Karpas-422 (cell line): ENCODE results near the gene CCBE1. TPM values are rescaled to one million over a fixed set of nuclear protein-coding genes. Genes with fewer than 3 reads are reported as not detected.

Experiments used
- DNase-seq: peaks from one replicate; pipeline ENCODE4 v3.0.0-alpha.2; 2015
- H2AFZ ChIP-seq: fragments of 200-600 bp; sonication (generic); 2 replicates; pipeline ENCODE4 v1.6.1; 2014; ENCODE audit warnings: antibody characterized with exemption, low read length, mixed read lengths
- H3K27ac ChIP-seq: fragments of 200-600 bp; sonication (generic); 2 replicates; pipeline ENCODE4 v1.5.1; 2014; ENCODE audit warnings: mild to moderate bottlenecking, low read length, moderate library complexity
- H3K27me3 ChIP-seq: fragments of 200-600 bp; sonication (generic); 2 replicates; pipeline ENCODE4 v1.6.1; 2014; ENCODE audit warnings: low read length, mixed read lengths
- H3K36me3 ChIP-seq: fragments of 200-600 bp; sonication (generic); 2 replicates; pipeline ENCODE4 v1.6.1; 2014; ENCODE audit warnings: low read length, mixed read lengths; ENCODE audit not compliant: insufficient read depth
- H3K4me1 ChIP-seq: fragments of 200-600 bp; sonication (generic); 2 replicates; pipeline ENCODE4 v1.6.1; 2014; ENCODE audit warnings: mild to moderate bottlenecking, low read length, mixed read lengths
- H3K4me2 ChIP-seq: fragments of 200-600 bp; sonication (generic); 2 replicates; pipeline ENCODE4 v1.6.1; 2014; ENCODE audit warnings: low read length, low read depth, mild to moderate bottlenecking; ENCODE audit not compliant: poor library complexity, severe bottlenecking
- H3K4me3 ChIP-seq: fragments of 200-600 bp; sonication (generic); 2 replicates; pipeline ENCODE4 v1.5.1; 2014; ENCODE audit warnings: mild to moderate bottlenecking, antibody characterized with exemption, low read length, mixed read lengths
- H3K79me2 ChIP-seq: fragments of 200-600 bp; sonication (generic); 2 replicates; pipeline ENCODE4 v1.6.1; 2014; ENCODE audit warnings: mild to moderate bottlenecking, low read length, mixed read lengths
- H3K9ac ChIP-seq: fragments of 200-600 bp; sonication (generic); 2 replicates; pipeline ENCODE4 v1.6.0; 2014; ENCODE audit warnings: low read length
- H3K9me2 ChIP-seq: fragments of 200-600 bp; sonication (generic), shearing (Covaris generic); replicated peaks from 2 replicates; pipeline ENCODE4 v1.6.0; 2014; ENCODE audit warnings: mild to moderate bottlenecking, low read length, moderate library complexity; ENCODE audit not compliant: insufficient read depth
- H3K9me3 ChIP-seq: fragments of 300-700, 200-600 bp; sonication (generic); 2 replicates; pipeline ENCODE4 v1.6.1; 2014; ENCODE audit warnings: low read length, mixed read lengths
- H4K20me1 ChIP-seq: fragments of 200-600 bp; sonication (generic); 2 replicates; pipeline ENCODE4 v1.6.1; 2014; ENCODE audit warnings: mild to moderate bottlenecking, antibody characterized with exemption, low read length, low read depth; ENCODE audit not compliant: insufficient read depth
- total RNA-seq: library from RNA; depleted of rRNA; stranded (reverse); fragments of >200 nt; shearing (Covaris generic); gene quantifications from 2 replicates; pipeline ENCODE4 v1.2.3, GENCODE V29; 2014; ENCODE audit warnings: low replicate concordance; rRNA removed

Gene CCBE1
- total RNA-seq, 1 experiment from 2014 or later = not detected

- Histone ChIP-seq H4K20me1 (no peaks in the 10 kb centered on the region), H3K27me3 (no peaks in the 10 kb centered on the region), H3K9me2 (no peaks in the 10 kb centered on the region), H3K9me3 (no peaks in the 10 kb centered on the region), H3K27ac (no peak overlapping the region), H3K9ac (no peak overlapping the region), H2AFZ (no peak overlapping the region), H3K36me3 (no peaks in the 10 kb centered on the region), H3K4me1 (no peaks in the 10 kb centered on the region), H3K4me2 (no peak overlapping the region), H3K4me3 (no peak overlapping the region), H3K79me2 (no peaks in the 10 kb centered on the region)
- no peak for DNase-seq
Observed at GRCh38 chr18:59387687-59388565, 309.3 kb downstream of the CCBE1 start.

GRCh38 chr18:59386909-59387686, 310.1 kb downstream of the CCBE1 start:
- Histone ChIP-seq H3K79me2 (no peaks in the 10 kb centered on the region), H4K20me1 (no peaks in the 10 kb centered on the region), H3K27ac (no peak overlapping the region), H3K9me3 (no peaks in the 10 kb centered on the region), H2AFZ (no peak overlapping the region), H3K4me1 (no peaks in the 10 kb centered on the region), H3K4me3 (no peak overlapping the region), H3K27me3 (no peaks in the 10 kb centered on the region), H3K4me2 (no peak overlapping the region), H3K9me2 (no peaks in the 10 kb centered on the region), H3K36me3 (no peaks in the 10 kb centered on the region), H3K9ac (no peak overlapping the region)
- no peak for DNase-seq

GRCh38 chr18:59385191-59385590, 312.0 kb downstream of the CCBE1 start:
- Histone ChIP-seq H3K9me3 (no peaks in the 10 kb centered on the region), H4K20me1 (no peaks in the 10 kb centered on the region), H3K36me3 (no peaks in the 10 kb centered on the region), H3K9ac (no peak overlapping the region), H2AFZ (no peak overlapping the region), H3K79me2 (no peaks in the 10 kb centered on the region), H3K27me3 (no peaks in the 10 kb centered on the region), H3K4me1 (no peaks in the 10 kb centered on the region), H3K4me3 (no peak overlapping the region), H3K27ac (no peak overlapping the region), H3K4me2 (no peak overlapping the region), H3K9me2 (no peaks in the 10 kb centered on the region)
- DNase-seq = no peak

- H4K20me1 ChIP-seq = no peaks in the 10 kb centered on the region
Observed at GRCh38 chr18:59383851-59384250, 313.4 kb downstream of the CCBE1 start.

GRCh38 chr18:59382383-59382782, 314.8 kb downstream of the CCBE1 start:
- no peak overlapping the region for H3K27ac ChIP-seq
- no peak overlapping the region for H3K9ac ChIP-seq
- DNase-seq = no peak
- no peaks in the 10 kb centered on the region for H3K27me3 ChIP-seq
- H3K36me3 ChIP-seq = no peaks in the 10 kb centered on the region
- H3K4me3 ChIP-seq = no peak overlapping the region
- H4K20me1 ChIP-seq = no peaks in the 10 kb centered on the region
- no peaks in the 10 kb centered on the region for H3K79me2 ChIP-seq
- H2AFZ ChIP-seq = no peak overlapping the region
- no peaks in the 10 kb centered on the region for H3K9me3 ChIP-seq
- H3K4me1 ChIP-seq = no peaks in the 10 kb centered on the region
- no peak overlapping the region for H3K4me2 ChIP-seq
- no peaks in the 10 kb centered on the region for H3K9me2 ChIP-seq

More at GRCh38 chr18:59383851-59384250, 313.4 kb downstream of the CCBE1 start:
- Histone ChIP-seq H2AFZ (no peak overlapping the region), H3K9me2 (no peaks in the 10 kb centered on the region), H3K4me1 (no peaks in the 10 kb centered on the region), H3K9ac (no peak overlapping the region), H3K27me3 (no peaks in the 10 kb centered on the region), H3K4me3 (no peak overlapping the region), H3K79me2 (no peaks in the 10 kb centered on the region), H3K27ac (no peak overlapping the region), H3K36me3 (no peaks in the 10 kb centered on the region), H3K9me3 (no peaks in the 10 kb centered on the region), H3K4me2 (no peak overlapping the region)
- DNase-seq = no peak

- H3K4me3 ChIP-seq = no peak overlapping the region
- no peak overlapping the region for H2AFZ ChIP-seq
- no peaks in the 10 kb centered on the region for H3K9me3 ChIP-seq
- H3K9me2 ChIP-seq = no peaks in the 10 kb centered on the region
- H3K27me3 ChIP-seq = no peaks in the 10 kb centered on the region
- no peaks in the 10 kb centered on the region for H4K20me1 ChIP-seq
- H3K36me3 ChIP-seq = no peaks in the 10 kb centered on the region
- H3K27ac ChIP-seq = no peak overlapping the region
- H3K79me2 ChIP-seq = no peaks in the 10 kb centered on the region
- DNase-seq = no peak
- H3K4me1 ChIP-seq = no peaks in the 10 kb centered on the region
- H3K4me2 ChIP-seq = no peak overlapping the region
- H3K9ac ChIP-seq = no peak overlapping the region
Observed at GRCh38 chr18:59381949-59382348, 315.3 kb downstream of the CCBE1 start.

Other genes with a start within 250 kb of the CCBE1 start
- gene PMAIP1, start 202.6 kb upstream of the CCBE1 start, total RNA-seq = 43.4 and 52.8 TPM in 2 replicates